HG03469 (cell line): Measurements from ENCODE around the gene CNBP.
"Not testable (repeated sequence)": the region's sequence is repeated elsewhere in the genome, so short reads cannot be mapped to it uniquely, and the experiment has no call there.

Experiments
- ATAC-seq: cut with Tn5 transposase; IDR thresholded peaks from one replicate; pipeline ENCODE4 v1.9.1; 2021; ENCODE audit warnings: mild to moderate bottlenecking, moderate library complexity, moderate number of reproducible peaks; ENCODE audit not compliant: unreplicated experiment

Gene CNBP

DNA sequence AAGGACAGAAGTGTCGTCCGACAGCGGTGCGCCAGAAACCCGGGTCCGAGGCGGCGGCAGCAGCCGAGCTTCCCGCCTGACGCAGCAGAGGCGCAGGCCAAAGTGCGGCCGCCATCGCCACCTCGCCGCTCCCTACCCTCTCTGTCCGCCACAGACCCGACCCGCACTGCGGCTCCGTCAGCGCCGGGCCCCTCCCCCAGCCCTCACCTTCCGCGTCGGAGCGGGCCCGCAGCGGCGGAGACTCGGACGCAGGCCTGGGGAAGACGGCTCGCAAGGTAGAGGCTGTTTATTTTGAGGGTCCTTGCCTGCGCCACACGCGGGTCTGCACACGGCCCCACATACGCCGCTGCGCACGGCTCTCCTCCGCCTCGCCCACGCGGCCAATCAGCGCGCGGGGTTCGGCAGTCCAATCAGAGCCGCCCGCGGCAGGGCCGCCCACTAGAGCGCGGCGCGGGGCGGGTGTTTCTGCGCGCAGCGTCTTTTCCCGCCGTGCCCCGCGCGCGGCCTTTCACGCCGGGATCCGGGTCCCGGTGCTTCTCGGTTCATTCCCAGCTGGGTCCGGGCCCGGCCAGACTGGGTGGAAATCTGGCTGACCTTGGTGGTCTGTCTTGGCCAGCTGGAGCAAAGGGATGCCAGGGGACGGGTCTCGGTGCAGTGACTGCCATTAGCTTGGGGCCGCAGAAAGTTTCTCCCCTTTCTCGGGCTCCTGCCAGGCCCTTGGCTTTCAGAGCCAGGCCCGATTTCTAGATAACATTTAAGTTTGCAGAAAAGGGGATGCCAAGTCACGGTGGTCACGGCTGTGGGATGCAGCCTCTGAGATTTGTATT, at the start of gene CNBP:
Gene CNBP, minus strand, starts transcription at position 328 of the 827 bp plus-strand sequence. CDS start 12,139 bp downstream, outside the sequence.
- ATAC-seq, result peak; percentile 76

GRCh38 chr3:129231331-129232119, 47.8 kb upstream of the CNBP start:
- no peak for ATAC-seq

DNA sequence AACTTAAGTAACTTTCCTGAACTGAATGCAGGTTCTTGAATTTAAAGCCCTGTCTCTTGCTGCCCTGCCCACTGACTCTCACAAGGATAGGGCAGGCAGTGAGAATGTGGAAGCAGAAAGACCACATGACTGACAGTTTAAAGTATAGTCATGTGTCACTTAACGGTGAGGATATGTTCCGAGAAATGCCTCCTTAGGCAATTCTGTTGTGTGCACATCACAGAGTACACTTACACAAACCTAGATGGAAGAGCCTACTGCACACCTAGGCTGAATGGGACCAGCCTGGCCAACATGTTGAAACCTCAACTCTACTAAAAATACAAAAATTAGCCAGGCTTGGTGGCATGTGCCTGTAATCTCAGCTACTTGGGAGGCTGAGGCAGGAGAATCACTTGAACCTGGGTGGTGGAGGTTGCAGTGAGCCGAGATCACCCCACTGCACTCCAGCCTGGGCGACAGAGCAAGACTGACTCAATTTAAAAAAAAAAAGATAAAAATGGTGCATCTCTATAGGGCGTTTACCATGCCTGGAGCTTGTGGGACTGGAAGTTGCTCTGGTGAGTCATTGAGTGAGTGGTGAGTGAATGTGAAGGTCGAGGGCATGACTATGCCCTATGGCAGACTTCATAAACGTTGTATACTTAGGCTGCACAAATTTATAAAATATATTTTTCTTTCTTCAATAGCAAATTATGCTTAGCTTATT, 46.8 kb upstream of the CNBP start:
- no peak for ATAC-seq

DNA sequence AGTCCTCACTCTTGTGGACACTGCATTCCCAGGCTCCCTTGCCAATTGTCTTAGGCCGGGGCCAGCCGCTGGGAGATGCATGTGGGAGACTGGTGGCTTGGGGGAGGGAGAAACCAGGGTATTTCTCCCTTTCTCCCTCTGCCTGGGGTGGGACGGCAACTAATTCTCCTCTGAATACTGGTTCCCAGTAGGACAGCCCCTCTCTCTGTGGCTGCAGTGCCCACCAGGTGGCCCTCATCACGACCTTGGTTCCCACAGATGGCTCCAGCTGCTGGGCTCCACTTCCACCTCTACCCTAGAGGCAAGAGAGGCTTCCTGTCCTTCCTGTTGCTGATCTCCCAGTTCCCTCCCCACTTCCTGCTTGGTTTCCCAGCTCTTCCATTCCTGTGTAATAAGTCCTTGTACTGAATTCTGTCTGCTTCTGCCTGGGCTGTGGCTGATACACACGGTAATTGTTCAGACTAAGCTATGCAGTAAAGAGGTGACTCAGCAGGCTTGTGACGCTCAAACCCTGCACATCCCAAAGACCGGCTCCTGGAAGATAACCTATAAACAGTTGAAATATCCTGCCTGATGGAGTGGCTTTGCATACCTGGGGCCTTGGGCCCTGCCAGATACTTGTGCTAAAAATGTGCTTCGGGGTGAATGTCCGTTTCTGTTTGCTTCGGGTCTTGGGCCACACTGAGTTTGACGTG, 45.3 kb upstream of the CNBP start:
- no peak for ATAC-seq

GRCh38 chr3:129226374-129226773, 42.7 kb upstream of the CNBP start:
- no peak for ATAC-seq

DNA sequence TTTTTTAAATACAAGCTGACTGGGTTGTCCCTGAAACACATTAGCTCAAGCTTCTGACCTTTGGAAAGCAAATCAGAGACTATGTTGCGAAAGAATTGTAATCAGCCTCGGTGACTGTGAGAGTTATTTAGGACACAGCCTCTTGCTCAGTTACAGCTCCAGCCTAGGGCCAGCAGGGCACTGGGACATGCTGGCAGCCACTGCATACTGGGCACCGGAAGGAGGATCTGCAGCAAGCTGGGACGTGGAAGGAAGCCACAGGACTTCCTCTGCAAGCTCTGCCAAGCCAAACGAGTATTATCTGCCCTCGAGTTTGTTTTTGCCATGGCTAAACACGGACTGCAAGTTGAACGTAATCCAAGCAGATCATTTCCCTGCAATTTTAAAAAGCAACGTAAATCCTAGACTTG, 41.3 kb upstream of the CNBP start:
- ATAC-seq, result no peak

- ATAC-seq, result not testable (repeated sequence)
Observed at GRCh38 chr3:129224387-129224786, 40.7 kb upstream of the CNBP start.

DNA sequence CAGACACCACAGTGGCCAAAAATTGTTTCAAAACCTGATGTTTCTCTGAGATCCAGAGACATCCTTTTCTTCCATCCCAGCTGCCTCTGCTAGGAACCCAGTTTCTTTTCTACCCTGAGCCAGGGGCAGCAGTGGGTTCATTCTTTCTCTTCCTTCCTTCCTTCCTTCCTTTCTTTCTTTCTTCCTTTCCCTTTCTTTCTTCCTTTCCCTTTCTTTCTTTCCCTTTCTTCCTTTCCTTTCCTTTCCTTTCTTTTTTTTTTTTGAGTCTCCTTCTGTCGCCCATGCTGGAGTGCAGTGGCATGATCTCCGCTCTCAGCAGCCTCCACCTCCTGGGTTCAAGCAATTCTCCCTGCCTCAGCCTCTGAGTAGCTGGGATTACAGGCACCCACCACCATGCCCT, 35.0 kb upstream of the CNBP start:
- ATAC-seq, result no peak

- no peak for ATAC-seq
Observed at GRCh38 chr3:129213238-129213637, 29.5 kb upstream of the CNBP start.

- ATAC-seq, result no peak
Observed at GRCh38 chr3:129211772-129212171, 28.1 kb upstream of the CNBP start.

DNA sequence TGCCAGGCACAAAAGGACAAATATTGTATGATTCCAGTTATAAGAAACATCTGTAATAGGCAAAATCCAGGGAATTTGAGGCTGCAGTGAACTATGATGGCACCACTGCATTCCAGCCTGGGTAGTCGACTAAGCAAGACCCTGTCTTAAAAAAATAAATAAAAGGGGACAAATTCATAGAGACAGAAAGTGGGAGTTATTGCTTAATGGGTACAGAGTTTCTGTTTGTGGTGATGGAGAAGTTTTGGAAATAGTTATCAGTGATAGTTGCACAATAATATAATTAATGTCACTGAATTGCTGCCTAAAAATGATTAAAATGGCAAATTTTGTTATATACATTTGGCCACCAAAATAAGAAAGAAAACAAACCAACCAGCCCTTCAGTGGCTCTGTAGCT, 27.6 kb upstream of the CNBP start:
- ATAC-seq, result no peak

DNA sequence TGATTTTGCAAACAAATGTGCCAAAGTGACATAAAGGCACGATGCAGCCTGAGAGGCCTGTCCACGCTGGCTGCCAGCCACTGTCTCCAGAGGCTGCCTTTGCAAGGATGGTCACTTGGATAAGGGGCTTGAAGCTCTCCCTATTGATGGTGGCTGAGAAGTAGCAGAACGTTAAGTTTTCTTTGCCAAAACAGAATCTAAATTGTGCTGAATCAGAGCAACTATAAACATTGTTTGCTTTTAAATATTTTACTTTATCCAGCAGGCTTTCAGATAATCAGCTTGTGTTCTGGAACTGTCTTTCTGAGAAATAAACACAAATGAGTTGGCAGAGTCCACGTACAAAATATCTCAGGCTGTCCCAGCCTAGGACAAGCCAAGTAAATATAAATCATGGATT, 23.8 kb upstream of the CNBP start:
- no peak for ATAC-seq

- ATAC-seq, result no peak
Observed at GRCh38 chr3:129205109-129205832, 21.6 kb upstream of the CNBP start.

DNA sequence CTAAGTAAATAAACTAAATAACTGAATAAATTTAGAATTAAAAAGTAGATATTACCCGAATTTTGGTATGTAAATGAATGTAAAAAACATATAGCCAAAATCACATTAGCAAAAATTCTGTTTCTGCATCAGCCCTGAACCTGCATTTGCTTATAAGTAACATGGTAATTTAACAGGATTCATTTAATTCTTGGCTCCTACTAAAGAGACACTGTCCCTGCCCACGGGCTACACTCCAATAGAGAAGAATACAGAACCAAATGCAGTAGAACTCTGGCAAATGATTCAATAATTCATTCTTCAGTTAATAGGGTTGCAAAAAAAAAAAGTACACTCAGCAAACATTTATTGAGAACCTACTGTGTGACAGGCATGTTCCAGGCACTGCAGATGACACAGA, 20.8 kb upstream of the CNBP start:
- ATAC-seq, result no peak

- no peak for ATAC-seq
Observed at GRCh38 chr3:129199366-129199765, 15.7 kb upstream of the CNBP start.

DNA sequence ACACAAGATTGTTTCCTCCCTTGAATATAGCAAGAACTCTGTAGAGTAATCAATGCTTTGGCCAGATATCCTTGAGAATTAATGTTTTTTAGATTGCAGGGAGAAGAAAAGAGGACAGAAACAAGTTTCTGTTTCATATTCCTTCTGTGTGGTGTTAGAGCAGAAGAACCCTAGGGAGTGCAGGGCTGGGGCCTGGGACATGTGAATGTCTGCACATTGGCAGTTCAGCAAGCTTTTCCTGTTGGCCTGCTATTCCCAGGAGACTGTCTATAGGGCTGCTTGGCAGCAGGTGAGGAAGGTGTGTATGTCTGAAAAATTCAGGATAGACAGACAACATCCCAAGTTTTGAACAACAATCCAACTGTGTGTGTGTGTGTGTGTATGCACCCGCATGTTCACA, 13.6 kb upstream of the CNBP start:
- ATAC-seq, result no peak

DNA sequence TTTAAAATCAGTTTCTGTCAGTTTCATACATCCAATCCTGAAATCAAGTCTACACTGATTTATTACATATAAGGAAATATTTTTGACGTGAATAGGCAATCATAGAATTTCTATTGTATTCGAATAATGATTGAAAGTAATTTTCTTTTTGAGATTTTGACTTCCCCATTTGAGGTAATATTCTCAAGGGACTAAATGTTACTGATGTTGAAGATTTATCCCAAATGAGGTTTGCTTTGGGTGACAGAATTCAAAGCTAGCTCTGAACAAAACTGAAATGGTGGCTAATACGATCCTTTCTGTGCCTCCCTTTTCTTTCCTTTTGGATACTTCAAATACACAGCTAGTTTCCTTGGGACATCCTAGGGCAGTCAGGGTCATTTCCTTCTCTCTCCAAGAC, 12.9 kb upstream of the CNBP start:
- ATAC-seq, result no peak

DNA sequence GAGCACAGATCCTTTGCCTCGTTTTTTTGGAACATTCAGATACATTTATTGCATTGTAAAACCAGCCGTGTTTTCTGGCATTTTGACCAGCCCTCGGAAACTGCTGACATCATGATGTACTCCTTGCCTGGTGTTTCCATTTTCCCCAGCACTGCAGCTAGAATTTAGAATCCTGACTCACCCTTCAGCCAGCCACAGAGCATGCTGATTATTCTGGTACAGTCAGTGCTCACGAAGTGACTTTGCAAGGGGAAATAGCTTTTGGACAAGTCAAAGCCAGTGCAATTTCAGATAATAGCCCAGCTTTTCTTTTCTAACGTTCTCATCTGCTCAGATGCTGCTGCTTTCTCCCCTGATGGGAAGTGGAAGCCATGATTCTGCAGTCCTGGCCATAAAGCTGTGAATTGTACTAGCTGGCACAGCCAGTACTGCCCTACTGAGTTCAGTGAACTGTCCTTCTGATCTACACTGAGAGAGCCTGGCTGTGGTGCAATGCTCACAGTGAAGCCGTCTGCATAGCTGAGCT, 12.1 kb upstream of the CNBP start:
- ATAC-seq, result no peak

GRCh38 chr3:129189793-129190192, 6.1 kb upstream of the CNBP start:
- not testable (repeated sequence) for ATAC-seq

DNA sequence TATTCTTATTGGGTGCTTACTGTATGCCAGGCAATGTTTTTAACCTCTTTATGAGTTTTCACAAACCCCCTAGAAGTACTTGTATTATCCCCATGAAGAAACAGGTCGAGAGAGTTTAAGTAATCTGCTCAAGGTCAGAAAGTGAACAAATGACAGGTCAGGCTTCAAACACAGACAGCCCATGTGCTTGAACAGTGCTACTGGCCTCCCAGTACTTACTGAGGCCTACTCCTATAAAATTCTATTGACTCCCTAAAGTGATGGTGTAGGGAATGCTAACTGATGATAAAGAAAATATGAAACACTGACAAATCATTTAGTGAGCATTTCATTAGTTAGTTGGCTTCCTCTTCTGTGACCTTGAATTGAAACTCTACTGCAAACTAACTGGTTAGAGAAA, 4.2 kb upstream of the CNBP start:
- no peak for ATAC-seq
